GM21786 (cell line): ENCODE results near the gene MYLK.

Source experiments
- ATAC-seq: cut with Tn5 transposase; IDR thresholded peaks from one replicate; pipeline ENCODE4 v1.9.1; 2021; ENCODE audit not compliant: unreplicated experiment

MYLK gene

GRCh38 chr3:123564056-123564455 is 320.1 kb downstream of the MYLK start:
- ATAC-seq = no peak

- ATAC-seq = no peak
Observed at GRCh38 chr3:123562547-123562946, 321.6 kb downstream of the MYLK start.

- no peak for ATAC-seq
Observed at GRCh38 chr3:123561188-123561587, 322.9 kb downstream of the MYLK start.
